Thyroid gland (tissue), 4 donors: Measurements from ENCODE around the gene MYO3A.

Experiments used
- POLR2A ChIP-seq, 2 donors: fragments of 450-650 bp; IDR thresholded peaks; one replicate each; pipeline ENCODE4 v1.6.1; 2017; ENCODE audit warnings: antibody characterized with exemption in 2 of 2, mild to moderate bottlenecking in 2 of 2, moderate library complexity in 1 of 2
- TF ChIP-seq, protein P1 (sequence below), 6 experiments: fragments of 200-600 bp in 3 of 6; fragments of 450-650 bp in 3 of 6; sonication (generic) in 3 of 6; IDR thresholded peaks; one replicate each; pipeline ENCODE4 v1.5.1; 2016 to 2019; ENCODE audit warnings: antibody characterized with exemption in 6 of 6, mild to moderate bottlenecking in 2 of 6, inconsistent platforms in 1 of 6, moderate library complexity in 1 of 6

DNA sequence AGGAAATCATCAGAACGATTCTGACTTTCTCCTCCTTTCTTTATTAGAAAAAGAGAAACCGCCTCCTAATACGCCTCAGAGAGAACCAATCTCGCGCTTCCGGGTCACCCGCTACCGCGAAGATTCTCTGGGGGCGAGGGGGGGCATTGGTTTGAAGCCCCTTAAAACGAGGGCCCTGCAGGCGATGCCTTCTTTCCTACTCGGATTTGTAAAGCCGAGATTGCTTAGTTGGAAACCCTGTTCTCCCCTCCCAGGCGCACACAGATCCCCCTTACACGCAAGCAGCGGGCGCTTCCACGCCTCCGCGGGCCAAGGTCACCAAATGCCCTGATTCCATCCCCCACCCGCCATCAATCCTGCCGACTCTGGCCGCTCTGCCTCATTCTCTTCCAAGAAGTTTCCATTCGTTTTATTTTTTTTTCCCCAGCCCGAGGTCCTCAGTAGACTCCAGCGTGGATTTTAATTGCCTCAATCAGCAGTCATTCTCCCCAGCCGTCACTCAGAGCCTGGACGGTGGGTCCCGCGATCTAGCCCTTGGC lies 281.4 kb downstream of the MYO3A start:
- TF ChIP-seq, protein P1, sequence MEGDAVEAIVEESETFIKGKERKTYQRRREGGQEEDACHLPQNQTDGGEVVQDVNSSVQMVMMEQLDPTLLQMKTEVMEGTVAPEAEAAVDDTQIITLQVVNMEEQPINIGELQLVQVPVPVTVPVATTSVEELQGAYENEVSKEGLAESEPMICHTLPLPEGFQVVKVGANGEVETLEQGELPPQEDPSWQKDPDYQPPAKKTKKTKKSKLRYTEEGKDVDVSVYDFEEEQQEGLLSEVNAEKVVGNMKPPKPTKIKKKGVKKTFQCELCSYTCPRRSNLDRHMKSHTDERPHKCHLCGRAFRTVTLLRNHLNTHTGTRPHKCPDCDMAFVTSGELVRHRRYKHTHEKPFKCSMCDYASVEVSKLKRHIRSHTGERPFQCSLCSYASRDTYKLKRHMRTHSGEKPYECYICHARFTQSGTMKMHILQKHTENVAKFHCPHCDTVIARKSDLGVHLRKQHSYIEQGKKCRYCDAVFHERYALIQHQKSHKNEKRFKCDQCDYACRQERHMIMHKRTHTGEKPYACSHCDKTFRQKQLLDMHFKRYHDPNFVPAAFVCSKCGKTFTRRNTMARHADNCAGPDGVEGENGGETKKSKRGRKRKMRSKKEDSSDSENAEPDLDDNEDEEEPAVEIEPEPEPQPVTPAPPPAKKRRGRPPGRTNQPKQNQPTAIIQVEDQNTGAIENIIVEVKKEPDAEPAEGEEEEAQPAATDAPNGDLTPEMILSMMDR (IDR thresholded peaks at IDR 0.05), result no peak
- no peak for TF ChIP-seq POLR2A (IDR thresholded peaks at IDR 0.05)
